H1 (cell line): ENCODE results near the gene EXT2. TPM values are rescaled to one million over a fixed set of nuclear protein-coding genes. Genes with fewer than 3 reads are reported as not detected.

Source experiments
- CTCF ChIA-PET: fragments of 300-600 bp; sonication (Branson Sonifier 250); formaldehyde crosslinking; loops from one replicate; lab custom pipeline; 2021; ENCODE audit not compliant: partially characterized antibody; lab: Charles Lee
- POLR2A ChIA-PET: fragments of 300-600 bp; sonication (Branson Sonifier 250); formaldehyde crosslinking; loops from one replicate; lab custom pipeline; 2021; ENCODE audit warnings: inconsistent platforms; ENCODE audit not compliant: partially characterized antibody; lab: Charles Lee
- DNase-seq, 2 experiments: peaks; one replicate each; pipeline versions ENCODE4 v3.0.0 to v3.0.0-alpha.2; 2010 to 2022; ENCODE audit warnings: low spot score in 2 of 2, low read depth in 1 of 2, mixed read lengths in 1 of 2
- FAIRE-seq: peaks from 2 replicates; lab custom pipeline; 2011; peaks lifted over from hg19 to GRCh38; lab: Jason Lieb, UNC
- H2AFZ ChIP-seq: 2 replicates; pipeline ENCODE4 v1.8.1; 2012; ENCODE audit warnings: low read length, inconsistent platforms
- H2AK5ac ChIP-seq: 2 replicates; pipeline ENCODE4 v1.6.1; 2013; ENCODE audit warnings: low read depth, low read length
- H2BK120ac ChIP-seq: replicated peaks from 2 replicates; pipeline ENCODE3; 2013; ENCODE audit warnings: low read depth, low read length, inconsistent platforms
- H2BK12ac ChIP-seq: 2 replicates; pipeline ENCODE4 v1.6.1; 2013; ENCODE audit warnings: low read depth, low read length
- H2BK15ac ChIP-seq: 2 replicates; pipeline ENCODE4 v1.6.1; 2013; ENCODE audit warnings: low read length
- H2BK20ac ChIP-seq: 2 replicates; pipeline ENCODE4 v1.6.1; 2013; ENCODE audit warnings: low read length
- H2BK5ac ChIP-seq: 2 replicates; pipeline ENCODE4 v1.6.1; 2013; ENCODE audit warnings: low read depth, low read length
- H3K14ac ChIP-seq: 2 replicates; pipeline ENCODE4 v1.6.1; 2013; ENCODE audit warnings: inconsistent platforms; ENCODE audit not compliant: insufficient read length
- H3K18ac ChIP-seq: 2 replicates; pipeline ENCODE4 v1.6.1; 2013; ENCODE audit warnings: low read length; ENCODE audit errors: extremely low read depth
- H3K23ac ChIP-seq: 2 replicates; pipeline ENCODE4 v1.6.1; 2013; ENCODE audit warnings: inconsistent platforms; ENCODE audit not compliant: insufficient read length
- H3K23me2 ChIP-seq: 2 replicates; pipeline ENCODE4 v1.6.1; 2013; ENCODE audit warnings: low read depth, low read length
- H3K27ac ChIP-seq: 2 replicates; pipeline ENCODE4 v1.6.1; 2011; ENCODE audit warnings: low read depth, low read length, inconsistent platforms
- H3K27me3 ChIP-seq, 4 experiments: replicated peaks in 1 of 4; 1 replicate in 1 of 4; 2 replicates in 3 of 4; pipeline versions ENCODE4 v1.6.1 to v1.8.1; 2011 to 2013; ENCODE audit warnings: low read length in 3 of 4, mild to moderate bottlenecking in 3 of 4, inconsistent platforms in 2 of 4, mixed read lengths in 2 of 4, moderate library complexity in 1 of 4; ENCODE audit not compliant: control insufficient read depth in 3 of 4, insufficient read depth in 3 of 4; ENCODE audit errors: extremely low read depth in 1 of 4
- H3K36me3 ChIP-seq, 4 experiments: 2 replicates each; pipeline versions ENCODE4 v1.6.1 to v1.8.1; 2011 to 2013; ENCODE audit warnings: mild to moderate bottlenecking in 4 of 4, low read length in 3 of 4, moderate library complexity in 2 of 4, control low read depth in 1 of 4, inconsistent platforms in 1 of 4; ENCODE audit not compliant: insufficient read depth in 4 of 4, control insufficient read depth in 2 of 4
- H3K4ac ChIP-seq: replicated peaks from 2 replicates; pipeline ENCODE3; 2013; ENCODE audit warnings: low read length, low read depth, mixed read lengths, inconsistent platforms; ENCODE audit not compliant: insufficient read length
- H3K4me1 ChIP-seq, 4 experiments: replicated peaks in 1 of 4; 1 replicate in 1 of 4; 2 replicates in 3 of 4; pipeline versions ENCODE4 v1.6.1 to v1.8.1; 2011 to 2013; ENCODE audit warnings: low read length in 3 of 4, inconsistent platforms in 2 of 4, mixed read lengths in 1 of 4; ENCODE audit not compliant: insufficient read depth in 4 of 4, control insufficient read depth in 3 of 4
- H3K4me2 ChIP-seq, 2 experiments: 2 replicates each; pipeline versions ENCODE4 v1.6.1 to v1.8.1; 2011 to 2013; ENCODE audit warnings: low read depth in 2 of 2, low read length in 2 of 2, control low read depth in 1 of 2, inconsistent platforms in 1 of 2, mild to moderate bottlenecking in 1 of 2; ENCODE audit not compliant: insufficient read depth in 1 of 2
- H3K4me3 ChIP-seq, 4 experiments: fragments of 200-600, 300-600 bp in 1 of 4; sonication (generic), shearing (Covaris generic), sonication (Bioruptor Twin) in 1 of 4; 2 replicates each; pipeline versions ENCODE4 v1.5.1 to v1.8.1; 2011 to 2016; ENCODE audit warnings: low read length in 4 of 4, low read depth in 3 of 4, control low read depth in 2 of 4, inconsistent platforms in 2 of 4, mild to moderate bottlenecking in 2 of 4, mixed read lengths in 1 of 4, moderate library complexity in 1 of 4; ENCODE audit not compliant: insufficient read depth in 2 of 4; ENCODE audit errors: extremely low read depth in 1 of 4
- H3K56ac ChIP-seq: replicated peaks from 2 replicates; pipeline ENCODE3; 2013; ENCODE audit warnings: low read depth, mild to moderate bottlenecking, mixed read lengths, low read length, inconsistent platforms; ENCODE audit not compliant: insufficient read length
- H3K79me1 ChIP-seq: 2 replicates; pipeline ENCODE4 v1.6.1; 2013; ENCODE audit warnings: low read depth, low read length, control low read depth
- H3K79me2 ChIP-seq, 2 experiments: 2 replicates each; pipeline versions ENCODE4 v1.6.1 to v1.8.1; 2012 to 2013; ENCODE audit warnings: low read length in 2 of 2, mild to moderate bottlenecking in 2 of 2, inconsistent platforms in 1 of 2; ENCODE audit not compliant: insufficient read depth in 2 of 2, control insufficient read depth in 1 of 2
- H3K9ac ChIP-seq, 4 experiments: replicated peaks in 1 of 4; 1 replicate in 1 of 4; 2 replicates in 3 of 4; pipeline versions ENCODE4 v1.6.1 to v1.8.1; 2011 to 2013; ENCODE audit warnings: low read depth in 3 of 4, low read length in 3 of 4, control low read depth in 2 of 4, mild to moderate bottlenecking in 2 of 4, moderate library complexity in 2 of 4, inconsistent platforms in 1 of 4; ENCODE audit errors: extremely low read depth in 1 of 4
- H3K9me3 ChIP-seq, 2 experiments: 2 replicates each; pipeline versions ENCODE4 v1.6.1 to v1.8.1; 2012 to 2013; ENCODE audit warnings: mild to moderate bottlenecking in 2 of 2, moderate library complexity in 2 of 2, control low read depth in 1 of 2, inconsistent platforms in 1 of 2, low read depth in 1 of 2, low read length in 1 of 2, mixed read lengths in 1 of 2; ENCODE audit not compliant: insufficient read depth in 2 of 2
- H4K20me1 ChIP-seq, 2 experiments: replicated peaks in 1 of 2; 2 replicates each; pipeline versions ENCODE3 to v1.8.1; 2011 to 2013; ENCODE audit warnings: inconsistent platforms in 2 of 2, low read length in 2 of 2, mild to moderate bottlenecking in 1 of 2; ENCODE audit not compliant: insufficient read depth in 2 of 2, control insufficient read depth in 1 of 2
- H4K5ac ChIP-seq: 2 replicates; pipeline ENCODE4 v1.6.1; 2013; ENCODE audit warnings: low read length, low read depth, mixed read lengths, inconsistent platforms; ENCODE audit not compliant: insufficient read length
- H4K8ac ChIP-seq: 2 replicates; pipeline ENCODE4 v1.8.0; 2013; ENCODE audit warnings: mild to moderate bottlenecking, moderate library complexity, low read length, inconsistent platforms; ENCODE audit not compliant: insufficient read depth; ENCODE audit errors: extremely low read depth
- H4K91ac ChIP-seq: replicated peaks from 2 replicates; pipeline ENCODE3; 2013; ENCODE audit warnings: low read length, mixed read lengths, inconsistent platforms; ENCODE audit not compliant: insufficient read length
- ASH2L ChIP-seq: fragments of 200-600, 300-600 bp; sonication (generic); IDR thresholded peaks from one replicate; pipeline ENCODE4 v1.7.1; 2017; ENCODE audit warnings: low read length
- GABPA ChIP-seq: IDR thresholded peaks from 2 replicates; pipeline ENCODE4 v1.6.1; 2011; ENCODE audit warnings: mild to moderate bottlenecking, low read length, moderate library complexity, borderline replicate concordance; ENCODE audit not compliant: insufficient read depth
- WGBS, 2 experiments: shearing (Covaris generic) in 1 of 2; methylation state at CpG; one replicate each; pipeline versions ENCODE4 v1.1.6 to v1.1.7; 2013 to 2015; ENCODE audit warnings: low lambda C conversion rate in 2 of 2, mixed read lengths in 2 of 2, inconsistent platforms in 1 of 2, low coverage in 1 of 2, missing lambda C conversion rate in 1 of 2; ENCODE audit not compliant: insufficient replicate concordance in 2 of 2, insufficient coverage in 1 of 2, insufficient read length in 1 of 2; ENCODE audit errors: extremely low coverage in 1 of 2, missing lambda C conversion rate in 1 of 2; 5-methylcytosine and 5-hydroxymethylcytosine counted together
- polyA plus RNA-seq, 7 experiments: library from polyadenylated mRNA; depleted of rRNA in 3 of 7; stranded (reverse) in 5 of 7; unstranded in 2 of 7; fragments of >200 nt in 5 of 7; fragments of 200-250 nt in 2 of 7; gene quantifications; 1 replicate in 5 of 7; 2 replicates in 1 of 7; 4 replicates in 1 of 7; pipeline versions ENCODE4 v1.2.1 to v1.2.3, GENCODE V29; 2011 to 2013; ENCODE audit warnings: missing spikeins in 2 of 7, mixed read lengths in 2 of 7
- total RNA-seq: library from RNA; stranded (reverse); fragmentation: NEBNext Ultra II Directional; extraction: Animal tissue kit (Norgen Biotek cat#: 25700); gene quantifications from 2 replicates; pipeline ENCODE4 v1.2.1, GENCODE V29; 2021

Gene EXT2
- total and polyA plus RNA-seq, 2 of the 8 experiments (the other 6 are each of a cell fraction or from before 2014, with no cell fraction given), result 29.8 to 42.8 TPM

DNA sequence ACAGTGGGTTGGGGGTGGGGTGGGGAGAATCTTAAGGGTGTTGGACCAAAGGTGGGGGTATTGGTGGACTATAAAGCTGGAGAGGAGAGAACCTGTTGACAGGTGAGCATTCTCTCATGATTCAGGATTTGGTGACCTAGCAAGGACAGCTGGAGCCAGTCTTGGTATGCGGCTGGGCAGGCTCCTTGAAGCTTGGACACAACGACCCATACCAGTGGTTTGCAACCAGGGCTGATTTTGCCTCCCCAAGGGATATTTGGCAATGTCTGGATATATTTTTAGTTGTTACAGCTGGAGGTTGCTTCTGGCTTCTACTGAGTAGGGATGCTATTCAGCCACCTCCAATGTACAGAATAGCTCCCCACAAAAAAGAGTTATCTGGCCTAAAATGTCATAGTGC lies 5.6 kb downstream of the EXT2 start:
- H3K23ac ChIP-seq, result no peak overlapping the region
- CTCF ChIA-PET, result interaction anchor here (0.7 to 3.0 kb wide), 8 partner anchors 9 to 286 kb away, joined by 3 to 15 read pairs (median 4); no protein-coding TSS in a partner anchor
- no peak overlapping the region for H3K14ac ChIP-seq
- H3K18ac ChIP-seq, result no peak overlapping the region
- no peak overlapping the region for H3K4me3 ChIP-seq
- peaks cover 0 to 6% of the 10 kb centered on the region in 2 experiments; a peak in 2 of 4 replicates for H3K79me2 ChIP-seq
- no peak overlapping the region for H3K27ac ChIP-seq
- peaks cover 3 to 7% of the 10 kb centered on the region in 2 experiments for H4K20me1 ChIP-seq
- no peak overlapping the region for H2BK120ac ChIP-seq
- no peak overlapping the region for H2BK20ac ChIP-seq
- no peaks in the 10 kb centered on the region for H3K9me3 ChIP-seq
- FAIRE-seq (no peak), DNase-seq (no peak)
- no peak overlapping the region for H4K8ac ChIP-seq
- no peak overlapping the region for H4K91ac ChIP-seq
- H3K4me1 ChIP-seq, result peaks cover 0 to 3% (median under 1%) of the 10 kb centered on the region in 4 experiments; a peak in 2 of 7 replicates
- H3K23me2 ChIP-seq, result peaks cover 4% of the 10 kb centered on the region; the same call in 1 of the 2 replicates
- H2BK12ac ChIP-seq, result no peak overlapping the region
- H3K56ac ChIP-seq, result no peak overlapping the region
- no peak overlapping the region for H3K4ac ChIP-seq
- no peak overlapping the region for H2BK15ac ChIP-seq
- H3K79me1 ChIP-seq, result no peaks in the 10 kb centered on the region
- H4K5ac ChIP-seq, result no peak overlapping the region
- H2AK5ac ChIP-seq, result no peak overlapping the region
- WGBS, 2 experiments, result 87% methylated on average over 2 of the region's 2 CpGs; no CpG with 5 or more reads in 1 of the 2 experiments
- H2AFZ ChIP-seq, result no peak overlapping the region
- no peaks in the 10 kb centered on the region for H3K27me3 ChIP-seq
- H3K36me3 ChIP-seq, result no peaks in the 10 kb centered on the region
- no peak overlapping the region for H3K9ac ChIP-seq
- no peak overlapping the region for H3K4me2 ChIP-seq
- POLR2A ChIA-PET, result no interaction called here
- H2BK5ac ChIP-seq, result no peak overlapping the region
- TF ChIP-seq GABPA (no peak), ASH2L (no peak)
